ENCODE results near the gene PIH1D2.
"Not testable (repeated sequence)": the region's sequence is repeated elsewhere in the genome, so short reads cannot be mapped to it uniquely, and the experiment has no call there.

Gene PIH1D2

DNA sequence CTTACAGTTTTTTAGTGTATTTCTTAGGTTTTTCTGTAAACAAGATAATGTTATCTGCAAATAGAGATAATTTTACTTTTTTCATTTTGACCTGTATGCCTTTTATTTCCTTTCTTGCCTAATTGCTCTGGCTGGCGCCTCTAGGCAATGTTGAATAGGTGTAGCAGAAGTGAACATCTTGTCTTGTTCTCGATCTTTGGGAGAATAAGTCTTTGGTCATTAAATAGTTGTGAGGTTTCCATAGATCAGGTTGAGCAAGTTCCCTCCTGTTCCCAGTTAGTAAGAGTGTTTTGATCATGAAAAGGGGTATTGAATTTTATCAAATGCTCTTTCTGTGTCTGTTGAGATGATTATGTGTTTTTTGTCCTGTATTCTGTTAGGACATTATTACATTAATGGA lies 24.0 kb downstream of the PIH1D2 start:
- no peaks in the 10 kb centered on the region for H3K9me3 ChIP-seq (ENCODE audit: insufficient read depth, low read length)
- no peak overlapping the region for H3K9ac ChIP-seq (ENCODE audit: low read length)
- no peaks in the 10 kb centered on the region for H3K9me2 ChIP-seq (replicated peaks; ENCODE audit: insufficient read depth, low read length)
- H3F3A ChIP-seq (ENCODE audit: insufficient read depth) = no peaks in the 10 kb centered on the region; the same call in 1 of the 2 replicates
- H3K4me3 ChIP-seq (ENCODE audit: insufficient read depth, low read length, poor library complexity, severe bottlenecking) = no peak overlapping the region
- H3K27me3 ChIP-seq (ENCODE audit: low read length) = no peaks in the 10 kb centered on the region
- no peaks in the 10 kb centered on the region; the same call in 1 of the 2 replicates for H4K20me1 ChIP-seq (ENCODE audit: low read depth, low read length)
- peaks cover 42% of the 10 kb centered on the region for H3K36me3 ChIP-seq (ENCODE audit: low read length)
- no peak overlapping the region for H2AFZ ChIP-seq (ENCODE audit: low read depth, low read length, severe bottlenecking)
- no peaks in the 10 kb centered on the region for H3K79me2 ChIP-seq (ENCODE audit: insufficient read depth, low read length)
- no peak overlapping the region for H3K27ac ChIP-seq (ENCODE audit: low read depth, low read length)
- no peak for TF ChIP-seq EZH2phosphoT487 (conservative IDR thresholded peaks at IDR 0.05; ENCODE audit: low read length)
- TF ChIP-seq, protein P1, sequence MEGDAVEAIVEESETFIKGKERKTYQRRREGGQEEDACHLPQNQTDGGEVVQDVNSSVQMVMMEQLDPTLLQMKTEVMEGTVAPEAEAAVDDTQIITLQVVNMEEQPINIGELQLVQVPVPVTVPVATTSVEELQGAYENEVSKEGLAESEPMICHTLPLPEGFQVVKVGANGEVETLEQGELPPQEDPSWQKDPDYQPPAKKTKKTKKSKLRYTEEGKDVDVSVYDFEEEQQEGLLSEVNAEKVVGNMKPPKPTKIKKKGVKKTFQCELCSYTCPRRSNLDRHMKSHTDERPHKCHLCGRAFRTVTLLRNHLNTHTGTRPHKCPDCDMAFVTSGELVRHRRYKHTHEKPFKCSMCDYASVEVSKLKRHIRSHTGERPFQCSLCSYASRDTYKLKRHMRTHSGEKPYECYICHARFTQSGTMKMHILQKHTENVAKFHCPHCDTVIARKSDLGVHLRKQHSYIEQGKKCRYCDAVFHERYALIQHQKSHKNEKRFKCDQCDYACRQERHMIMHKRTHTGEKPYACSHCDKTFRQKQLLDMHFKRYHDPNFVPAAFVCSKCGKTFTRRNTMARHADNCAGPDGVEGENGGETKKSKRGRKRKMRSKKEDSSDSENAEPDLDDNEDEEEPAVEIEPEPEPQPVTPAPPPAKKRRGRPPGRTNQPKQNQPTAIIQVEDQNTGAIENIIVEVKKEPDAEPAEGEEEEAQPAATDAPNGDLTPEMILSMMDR (IDR thresholded peaks at IDR 0.05; ENCODE audit: insufficient read depth, low read length, poor library complexity, severe bottlenecking) = no peak
- no peak overlapping the region for H3K4me2 ChIP-seq (ENCODE audit: low read depth, low read length, poor library complexity, severe bottlenecking)

GRCh38 chr11:112048256-112048655 lies 25.6 kb downstream of the PIH1D2 start:
- H3K9me3 ChIP-seq (ENCODE audit: insufficient read depth, low read length); H3K4me3 ChIP-seq (ENCODE audit: insufficient read depth, low read length, poor library complexity, severe bottlenecking); H3K79me2 ChIP-seq (ENCODE audit: insufficient read depth, low read length); H3K9me2 ChIP-seq (replicated peaks; ENCODE audit: insufficient read depth, low read length); H3F3A ChIP-seq (ENCODE audit: insufficient read depth); H3K27ac ChIP-seq (ENCODE audit: low read depth, low read length); H3K27me3 ChIP-seq (ENCODE audit: low read length); H3K4me2 ChIP-seq (ENCODE audit: low read depth, low read length, poor library complexity, severe bottlenecking); H4K20me1 ChIP-seq (ENCODE audit: low read depth, low read length); H2AFZ ChIP-seq (ENCODE audit: low read depth, low read length, severe bottlenecking); H3K9ac ChIP-seq (ENCODE audit: low read length): not testable (repeated sequence)
- peaks cover 53% of the 10 kb centered on the region for H3K36me3 ChIP-seq (ENCODE audit: low read length)

DNA sequence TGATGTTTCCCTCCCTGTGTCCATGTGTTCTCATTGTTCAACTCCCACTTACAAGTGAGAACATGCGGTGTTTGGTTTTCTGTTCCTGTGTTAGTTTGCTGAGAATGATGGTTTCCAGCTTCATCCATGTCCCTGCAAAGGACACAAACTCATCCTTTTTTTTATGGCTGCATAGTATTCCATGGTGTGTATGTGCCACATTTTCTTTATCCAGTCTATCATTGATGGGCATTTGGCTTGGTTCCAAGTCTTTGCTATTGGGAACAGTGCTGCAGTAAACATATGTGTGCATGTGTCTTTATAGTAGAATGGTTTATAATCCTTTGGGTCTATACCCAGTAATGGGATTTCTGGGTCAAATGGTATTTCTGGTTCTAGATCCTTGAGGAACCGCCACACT lies 27.2 kb downstream of the PIH1D2 start:
- not testable (repeated sequence) for H3K27ac ChIP-seq (ENCODE audit: low read depth, low read length); H3K4me3 ChIP-seq (ENCODE audit: insufficient read depth, low read length, poor library complexity, severe bottlenecking); H3K79me2 ChIP-seq (ENCODE audit: insufficient read depth, low read length); H3K9me2 ChIP-seq (replicated peaks; ENCODE audit: insufficient read depth, low read length); H4K20me1 ChIP-seq (ENCODE audit: low read depth, low read length); H2AFZ ChIP-seq (ENCODE audit: low read depth, low read length, severe bottlenecking); H3K9me3 ChIP-seq (ENCODE audit: insufficient read depth, low read length); H3K4me2 ChIP-seq (ENCODE audit: low read depth, low read length, poor library complexity, severe bottlenecking); H3F3A ChIP-seq (ENCODE audit: insufficient read depth); H3K27me3 ChIP-seq (ENCODE audit: low read length); H3K9ac ChIP-seq (ENCODE audit: low read length)
- peaks cover 51% of the 10 kb centered on the region for H3K36me3 ChIP-seq (ENCODE audit: low read length)

DNA sequence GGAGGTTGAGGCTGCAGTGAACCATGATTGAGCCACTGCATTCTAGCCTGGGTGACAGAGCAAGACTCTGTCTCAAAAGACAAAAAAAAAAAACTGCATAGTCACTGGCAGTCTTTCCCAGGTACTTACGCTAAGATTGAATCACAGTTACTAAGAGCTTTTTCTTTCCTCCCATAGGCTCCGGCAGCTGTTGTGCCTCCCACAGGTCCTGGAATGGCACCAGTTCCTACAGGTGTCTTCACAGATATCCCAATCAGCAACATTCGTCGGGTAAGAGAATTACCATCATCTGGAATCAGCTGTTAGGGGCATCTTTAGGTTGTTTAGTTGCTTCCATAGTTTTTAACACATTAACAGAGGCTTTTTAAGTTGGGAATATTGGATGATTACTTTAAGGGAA lies 28.9 kb downstream of the PIH1D2 start:
- no peaks in the 10 kb centered on the region for H3K79me2 ChIP-seq (ENCODE audit: insufficient read depth, low read length)
- TF ChIP-seq, protein P1 (IDR thresholded peaks at IDR 0.05; ENCODE audit: insufficient read depth, low read length, poor library complexity, severe bottlenecking) = no peak
- TF ChIP-seq EZH2phosphoT487 (conservative IDR thresholded peaks at IDR 0.05; ENCODE audit: low read length) = no peak

More for the DNA sequence above, 28.9 kb downstream of the PIH1D2 start:
- Histone ChIP-seq H3K9me3 (ENCODE audit: insufficient read depth, low read length) (no peaks in the 10 kb centered on the region), H2AFZ (ENCODE audit: low read depth, low read length, severe bottlenecking) (no peak overlapping the region), H3K9ac (ENCODE audit: low read length) (no peak overlapping the region), H3K4me2 (ENCODE audit: low read depth, low read length, poor library complexity, severe bottlenecking) (no peak overlapping the region), H3K27me3 (ENCODE audit: low read length) (no peaks in the 10 kb centered on the region), H3K36me3 (ENCODE audit: low read length) (peaks cover 44% of the 10 kb centered on the region), H3K4me3 (ENCODE audit: insufficient read depth, low read length, poor library complexity, severe bottlenecking) (no peak overlapping the region), H3F3A (ENCODE audit: insufficient read depth) (no peaks in the 10 kb centered on the region), H4K20me1 (ENCODE audit: low read depth, low read length) (no peaks in the 10 kb centered on the region; the same call in 1 of the 2 replicates), H3K9me2 (replicated peaks; ENCODE audit: insufficient read depth, low read length) (no peaks in the 10 kb centered on the region), H3K27ac (ENCODE audit: low read depth, low read length) (no peak overlapping the region)
